Fibroblast of skin of abdomen (primary cell): ENCODE results near the gene VIPR2. TPM values are rescaled to one million over a fixed set of nuclear protein-coding genes. Genes with fewer than 3 reads are reported as not detected.
"Not testable (repeated sequence)": the region's sequence is repeated elsewhere in the genome, so short reads cannot be mapped to it uniquely, and the experiment has no call there.

Source experiments
- DNase-seq: peaks from one replicate; pipeline ENCODE4 v3.0.0-alpha.2; 2013
- polyA plus RNA-seq, 2 experiments: library from polyadenylated mRNA; unstranded; fragments of 120-200 nt; gene quantifications; one replicate each; pipeline ENCODE4 v1.2.1, GENCODE V29; 2013; ENCODE audit not compliant: insufficient read length in 2 of 2

VIPR2 gene, protein sequence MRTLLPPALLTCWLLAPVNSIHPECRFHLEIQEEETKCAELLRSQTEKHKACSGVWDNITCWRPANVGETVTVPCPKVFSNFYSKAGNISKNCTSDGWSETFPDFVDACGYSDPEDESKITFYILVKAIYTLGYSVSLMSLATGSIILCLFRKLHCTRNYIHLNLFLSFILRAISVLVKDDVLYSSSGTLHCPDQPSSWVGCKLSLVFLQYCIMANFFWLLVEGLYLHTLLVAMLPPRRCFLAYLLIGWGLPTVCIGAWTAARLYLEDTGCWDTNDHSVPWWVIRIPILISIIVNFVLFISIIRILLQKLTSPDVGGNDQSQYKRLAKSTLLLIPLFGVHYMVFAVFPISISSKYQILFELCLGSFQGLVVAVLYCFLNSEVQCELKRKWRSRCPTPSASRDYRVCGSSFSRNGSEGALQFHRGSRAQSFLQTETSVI
- polyA plus RNA-seq (2013, experiment 1 of 2; ENCODE audit: insufficient read length), result not detected
- polyA plus RNA-seq (2013, experiment 2 of 2; ENCODE audit: insufficient read length), result not detected

DNA sequence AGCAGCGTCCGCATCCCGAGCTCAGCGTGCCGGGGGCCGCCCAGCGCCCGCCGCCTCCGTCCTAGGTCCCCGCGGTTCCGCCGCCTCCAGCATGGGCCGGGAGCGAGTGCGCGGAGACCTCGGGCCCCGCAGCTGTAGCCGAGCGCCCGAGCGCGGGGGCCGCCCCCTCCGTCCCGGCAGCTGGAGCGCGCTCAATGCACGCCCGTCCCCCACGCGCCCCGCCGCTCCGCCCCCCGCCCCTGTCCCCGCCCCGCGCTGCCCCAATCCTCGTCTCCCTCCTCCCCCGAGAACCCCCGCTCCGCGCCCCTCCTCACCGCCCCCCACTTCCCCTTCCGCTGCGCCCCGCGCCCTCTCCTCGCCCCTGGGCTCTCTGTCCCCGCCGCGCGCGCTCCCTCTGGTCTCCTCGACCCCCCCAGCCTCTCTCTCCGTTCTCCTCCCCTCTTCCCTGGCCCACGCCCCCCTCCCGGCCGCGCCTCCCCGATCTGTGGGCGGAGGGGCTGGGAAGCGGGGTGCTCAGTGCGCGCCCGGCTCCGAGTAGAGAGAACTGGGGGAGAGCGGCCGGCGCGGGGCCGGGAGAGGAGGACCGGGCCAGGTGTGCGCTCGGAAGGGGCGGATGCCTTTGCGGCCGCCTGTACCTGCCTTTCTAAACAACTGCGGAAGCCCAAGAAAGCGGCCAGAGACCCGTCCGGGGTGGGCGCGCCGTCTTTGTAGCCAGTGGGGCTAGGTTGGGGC lies at the start of gene VIPR2:
Gene VIPR2, minus strand, starts transcription at position 110 of the 732 bp plus-strand sequence. Its CDS starts 96 bp downstream, at position 14.
- DNase-seq, result no peak

DNA sequence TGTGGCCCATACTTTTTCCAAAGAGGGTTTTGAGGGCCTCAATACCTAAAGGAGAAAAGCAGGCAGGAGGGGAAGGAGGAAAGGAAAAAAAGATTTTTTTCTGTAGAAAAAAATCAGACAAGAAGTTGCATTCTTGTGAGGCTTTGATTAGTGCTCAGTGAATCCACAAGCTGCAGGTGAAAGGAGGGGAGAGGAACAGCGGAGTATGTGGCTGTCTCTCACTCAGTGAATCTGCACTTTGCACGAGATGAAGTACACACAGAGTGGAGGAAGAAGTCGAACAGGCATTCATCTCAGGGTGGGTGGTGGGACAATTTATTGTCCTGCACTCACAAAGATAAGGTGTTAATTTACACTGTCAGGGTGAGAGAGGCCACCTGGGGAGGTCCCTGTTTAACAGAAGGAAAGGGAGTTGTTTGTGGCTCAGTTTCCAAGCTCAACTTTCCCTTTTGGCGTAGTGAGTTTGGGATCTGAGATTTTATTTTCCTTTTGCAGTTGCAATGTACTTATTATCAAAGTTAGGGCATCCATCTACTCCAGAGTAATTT lies 49.0 kb upstream of the VIPR2 start:
- no peak for DNase-seq

DNA sequence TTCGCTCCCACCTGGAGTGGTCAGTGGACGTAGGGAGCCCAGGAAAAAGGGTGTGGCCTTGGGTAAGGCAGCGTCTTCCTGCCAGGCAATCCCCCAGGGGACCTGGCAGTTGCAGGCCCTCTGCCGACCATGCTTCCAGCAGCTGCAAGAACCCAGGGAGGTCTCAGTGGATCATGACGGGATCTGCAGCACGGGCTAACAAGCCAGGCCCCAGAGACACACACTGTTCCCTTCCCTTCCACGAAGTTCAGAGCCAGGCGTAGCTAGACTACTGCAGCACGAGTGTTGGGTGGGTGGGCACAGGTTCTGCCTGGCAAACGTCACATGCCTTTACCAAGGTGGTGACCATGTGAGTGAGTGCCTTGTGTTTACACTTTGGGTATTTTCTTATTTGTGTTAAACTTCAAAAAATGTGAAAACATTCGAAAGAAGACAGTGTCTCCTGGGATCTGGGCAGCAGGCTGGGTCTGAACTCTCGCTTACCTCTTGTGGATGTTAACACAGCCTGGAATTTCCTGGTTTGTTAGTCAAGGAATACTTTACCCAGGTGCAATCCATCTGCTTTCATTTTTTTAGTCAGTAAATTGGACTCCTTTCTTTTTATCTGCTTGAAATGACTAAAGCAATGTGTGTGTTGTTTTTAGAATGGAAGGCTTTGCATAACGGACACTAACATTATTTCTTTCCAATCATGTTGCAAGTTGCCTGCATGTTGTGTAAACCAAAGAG lies 48.2 kb upstream of the VIPR2 start:
- DNase-seq, result no peak

DNA sequence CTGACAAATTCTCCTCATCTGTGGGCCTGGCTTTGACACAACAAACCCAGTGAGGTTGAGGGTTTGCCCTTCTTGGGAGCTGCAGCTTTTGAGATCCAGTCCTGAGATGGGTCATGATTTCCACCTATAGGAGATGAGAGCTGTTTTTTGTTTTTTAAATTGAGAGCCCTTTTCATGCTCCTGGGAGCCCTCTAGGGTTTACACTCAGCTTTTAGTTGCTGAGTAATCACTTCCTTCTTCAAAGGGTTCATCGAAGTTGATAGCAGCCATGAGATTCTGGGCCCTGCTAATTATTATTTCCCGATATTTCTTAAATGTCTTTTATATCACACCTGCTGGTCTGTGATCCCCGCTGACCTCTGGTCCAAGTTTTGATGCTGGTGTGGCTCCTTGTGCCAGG lies 47.3 kb upstream of the VIPR2 start:
- no peak for DNase-seq

DNA sequence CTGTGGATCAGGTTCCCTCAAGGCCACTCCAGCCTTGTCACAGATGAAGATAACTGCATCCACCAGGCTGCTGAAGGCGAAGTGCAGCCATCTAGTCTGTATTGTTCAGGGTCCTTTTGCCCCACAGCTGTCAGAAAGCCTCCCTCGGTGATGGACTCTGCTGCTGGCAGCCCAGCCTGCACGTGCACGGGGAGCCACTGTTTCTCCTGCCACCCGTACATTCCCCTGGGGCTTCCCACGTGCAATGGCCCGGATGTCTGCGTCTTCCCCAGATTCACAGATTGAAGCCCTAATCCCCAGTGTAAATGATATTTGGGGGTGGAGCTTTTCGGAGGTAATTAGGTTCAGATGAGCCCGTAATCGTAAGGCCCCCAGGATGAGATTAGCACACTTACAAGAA lies 46.6 kb upstream of the VIPR2 start:
- DNase-seq, result no peak

DNA sequence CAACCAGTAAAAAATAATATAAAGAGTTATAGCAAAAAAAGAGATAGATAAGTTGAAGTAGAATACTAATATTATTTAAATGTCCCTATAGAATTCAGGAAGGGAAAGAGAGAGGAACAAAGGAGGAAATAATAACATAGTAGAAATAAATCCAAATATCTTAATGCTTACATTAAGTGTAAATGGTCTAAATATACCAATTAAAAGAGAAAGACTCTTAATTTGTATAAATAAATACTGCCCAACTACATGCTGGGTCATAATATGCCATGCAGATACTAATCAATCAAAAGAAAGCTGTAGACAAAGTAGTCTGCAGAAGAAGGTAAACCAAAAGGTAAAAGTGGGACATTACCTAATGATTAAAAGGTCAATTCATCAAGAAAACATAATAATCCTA lies 43.3 kb upstream of the VIPR2 start:
- DNase-seq, result no peak

DNA sequence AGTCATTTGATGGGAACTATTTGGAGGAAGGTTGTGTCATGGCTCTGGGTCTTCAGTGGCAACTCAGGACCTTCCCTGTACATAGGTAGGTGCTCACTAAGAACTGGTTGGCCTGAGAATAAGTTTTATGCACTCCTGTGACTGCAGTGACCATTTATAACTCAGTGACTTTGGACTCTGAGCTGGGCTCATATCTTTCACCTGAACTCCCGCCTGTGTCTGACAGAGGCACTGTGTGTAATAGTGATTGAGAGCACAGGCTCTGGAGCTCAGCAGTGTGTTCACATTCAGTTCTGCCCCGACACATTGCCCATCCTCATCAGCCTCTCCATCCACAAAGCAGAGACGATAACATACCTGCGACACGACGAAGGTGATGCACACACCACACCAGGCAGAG lies 34.6 kb upstream of the VIPR2 start:
- DNase-seq, result no peak

DNA sequence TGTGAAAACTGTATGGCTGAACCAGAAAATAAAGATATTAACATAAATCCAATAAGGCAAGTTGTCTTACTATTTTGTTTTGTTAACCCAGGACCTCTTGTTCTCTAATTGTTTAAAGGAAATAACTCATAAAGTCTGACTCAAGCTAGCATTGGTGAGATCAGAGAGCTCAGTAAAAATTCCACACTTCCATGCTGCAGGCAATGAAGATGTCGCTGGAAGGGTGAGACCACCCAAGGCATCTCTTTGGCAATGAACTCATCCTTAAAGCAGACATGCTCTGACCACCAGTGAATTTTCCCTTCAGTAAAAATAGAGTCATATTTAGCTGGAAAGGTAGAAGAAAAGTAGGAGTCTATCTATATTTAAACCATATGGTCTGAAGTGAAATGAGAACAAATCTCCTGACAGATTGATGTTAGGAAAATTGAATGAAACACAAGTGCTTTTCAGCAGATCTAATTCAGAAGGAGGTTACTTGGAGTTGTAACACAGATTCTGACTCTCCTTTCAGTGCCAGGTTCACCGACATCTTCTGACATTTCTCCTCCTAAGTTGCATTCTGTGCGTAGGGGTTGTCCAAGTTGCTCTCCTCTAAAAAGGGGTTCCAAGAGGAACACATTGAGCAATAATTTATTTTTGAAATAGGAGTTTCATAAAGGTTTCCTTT lies 32.8 kb upstream of the VIPR2 start:
- no peak for DNase-seq

DNA sequence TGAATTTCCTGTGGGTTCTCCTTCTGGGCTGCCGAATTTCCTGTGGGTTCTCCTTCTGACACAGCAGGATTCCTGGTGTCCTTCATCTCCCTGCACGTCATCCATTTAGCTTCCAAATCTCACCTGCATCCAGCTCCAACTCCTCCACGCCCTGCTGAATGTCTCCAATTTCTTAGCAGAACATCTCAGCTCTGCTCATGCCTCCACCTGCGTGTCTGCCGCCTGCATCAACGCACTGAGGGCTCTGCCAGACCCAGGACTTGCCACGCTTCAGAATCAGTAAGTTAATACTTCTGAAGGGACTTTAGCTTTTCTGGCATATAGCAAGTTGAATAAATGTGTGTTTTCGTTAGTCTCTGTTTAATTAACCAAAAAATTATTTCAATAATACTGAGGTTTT lies 31.1 kb upstream of the VIPR2 start:
- DNase-seq, result no peak

DNA sequence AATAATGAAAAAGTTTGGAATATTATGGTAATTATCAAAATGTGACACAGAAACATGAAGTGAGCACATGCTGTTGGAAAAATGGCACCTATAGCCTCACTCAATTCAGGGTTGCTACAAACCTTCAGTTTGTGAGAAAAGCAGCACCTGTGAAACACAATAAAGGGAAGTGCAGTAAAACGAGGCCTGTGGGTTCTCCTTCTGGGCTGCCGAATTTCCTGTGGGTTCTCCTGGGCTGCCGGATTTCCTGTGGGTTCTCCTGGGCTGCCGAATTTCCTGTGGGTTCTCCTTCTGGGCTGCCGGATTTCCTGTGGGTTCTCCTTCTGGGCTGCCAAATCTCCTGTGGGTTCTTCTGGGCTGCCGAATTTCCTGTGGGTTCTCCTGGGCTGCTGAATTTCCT lies 30.4 kb upstream of the VIPR2 start:
- not testable (repeated sequence) for DNase-seq

DNA sequence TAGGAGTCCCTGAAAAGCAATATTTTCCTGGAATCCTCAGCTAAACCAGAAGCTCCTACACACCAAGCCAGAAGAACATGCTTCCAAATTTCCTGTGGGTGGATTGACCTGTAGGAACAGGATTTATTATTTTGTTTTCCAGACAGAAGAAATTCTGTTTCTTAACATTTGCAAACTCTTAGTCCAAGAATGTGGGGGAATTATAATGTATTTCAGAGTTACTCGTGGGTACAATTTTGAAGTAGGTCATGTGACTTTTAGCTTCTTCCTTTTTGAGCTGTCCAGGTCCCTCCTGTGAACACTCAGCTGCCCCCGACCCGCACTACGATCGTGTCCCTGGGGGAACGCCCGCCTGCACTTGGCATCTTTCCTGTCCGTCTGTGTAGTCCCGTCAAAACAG lies 27.7 kb upstream of the VIPR2 start:
- no peak for DNase-seq

DNA sequence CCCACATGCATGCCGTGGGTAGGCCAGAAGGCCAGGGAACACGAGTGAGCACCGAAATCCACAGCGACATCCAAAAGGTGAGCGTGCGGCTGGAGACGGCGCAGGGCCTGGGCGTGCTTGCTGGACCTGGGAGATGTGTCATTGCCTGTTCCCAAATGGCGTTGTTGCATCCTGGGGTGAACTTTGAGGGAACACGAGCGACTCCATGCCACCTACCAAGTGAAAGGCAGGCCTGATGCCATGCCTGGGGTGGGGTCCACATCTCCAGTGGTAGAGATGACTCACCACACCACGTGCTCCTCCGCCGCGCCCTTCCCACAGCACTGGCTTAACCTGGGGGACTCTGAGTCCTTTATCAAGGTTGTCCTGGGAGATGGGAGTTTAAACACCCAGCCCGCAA lies 24.7 kb upstream of the VIPR2 start:
- no peak for DNase-seq

DNA sequence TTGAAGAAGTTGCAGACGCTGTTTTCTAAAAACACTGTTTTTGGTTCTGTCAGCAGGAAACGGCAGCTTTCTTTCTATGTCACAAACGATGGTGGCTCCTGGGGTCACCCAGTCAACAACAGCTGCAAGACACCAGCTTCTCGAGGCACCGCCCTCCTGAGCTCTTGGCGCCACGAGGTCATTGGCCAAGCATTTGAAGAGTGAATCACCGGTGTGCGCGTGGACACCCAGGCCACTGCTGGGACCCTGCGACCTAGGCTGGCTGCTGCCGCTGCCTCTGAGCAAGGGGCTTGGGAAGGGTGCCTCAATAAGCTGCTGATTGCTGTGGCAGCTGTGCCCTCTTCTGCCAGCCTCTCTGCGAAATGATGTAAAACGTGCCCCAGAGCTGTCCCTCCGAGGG lies 22.5 kb upstream of the VIPR2 start:
- no peak for DNase-seq

DNA sequence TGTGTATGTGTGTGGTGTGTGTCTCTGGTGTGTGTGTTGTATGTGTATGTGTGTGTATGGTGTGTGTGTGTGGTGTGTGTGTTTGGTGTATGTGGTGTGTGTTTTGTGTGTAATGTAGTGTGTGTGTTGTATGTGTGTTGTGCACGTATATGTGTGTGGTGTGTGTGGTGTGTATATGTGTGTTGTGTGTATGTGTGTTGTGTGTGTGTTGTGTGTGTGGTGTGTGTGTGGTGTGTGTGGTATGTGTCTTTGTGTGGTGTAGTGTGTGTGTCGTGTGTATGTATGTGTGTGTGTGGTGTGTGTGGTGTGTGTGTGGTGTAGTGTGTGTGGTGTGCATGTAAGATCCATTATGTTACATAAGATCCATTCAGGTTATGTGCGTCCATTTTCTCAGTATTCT lies 21.9 kb upstream of the VIPR2 start:
- DNase-seq, result no peak

DNA sequence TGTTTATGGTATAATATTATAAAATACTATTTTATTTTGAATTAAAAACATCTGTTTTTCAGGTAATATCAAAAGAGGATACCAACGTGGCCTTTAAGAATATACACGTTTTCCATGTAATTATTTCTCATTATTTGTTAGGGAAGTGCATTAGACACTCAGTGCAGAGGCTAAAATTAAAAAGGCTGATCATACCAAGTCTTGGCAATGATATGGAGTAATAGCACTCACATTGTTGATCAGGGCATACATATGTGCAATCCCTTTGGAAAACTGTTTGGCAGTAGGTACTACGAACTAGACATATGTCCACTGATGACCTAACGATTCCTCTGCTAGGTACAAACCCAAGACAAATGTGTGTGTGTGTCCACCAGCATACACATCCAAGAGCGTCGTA lies 20.7 kb upstream of the VIPR2 start:
- DNase-seq, result no peak

DNA sequence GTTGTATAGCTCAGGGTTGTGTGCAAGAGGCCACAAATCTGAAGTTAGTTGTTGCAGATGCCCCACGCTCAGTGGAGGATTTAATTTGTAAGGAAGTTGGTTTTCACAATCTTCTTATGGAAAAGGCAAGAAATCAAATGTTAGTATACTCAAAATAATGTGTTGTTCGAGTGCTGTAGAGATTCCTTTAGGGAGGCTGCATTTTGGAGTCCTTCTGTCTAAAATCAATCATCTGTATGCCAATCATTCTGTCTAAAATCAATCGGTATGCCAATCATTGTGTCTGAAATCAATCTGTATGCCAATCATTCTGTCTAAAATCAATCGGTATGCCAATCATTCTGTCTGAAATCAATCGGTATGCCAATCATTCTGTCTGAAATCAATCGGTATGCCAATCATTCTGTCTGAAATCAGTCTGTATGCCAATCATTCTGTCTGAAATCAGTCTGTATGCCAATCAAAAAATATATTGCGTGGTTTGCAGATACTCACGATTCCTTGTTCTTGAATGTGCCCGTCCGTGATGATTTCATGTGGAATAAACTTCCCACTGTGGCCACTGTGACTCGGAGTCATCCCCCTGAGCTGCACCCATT lies 19.1 kb upstream of the VIPR2 start:
- not testable (repeated sequence) for DNase-seq

DNA sequence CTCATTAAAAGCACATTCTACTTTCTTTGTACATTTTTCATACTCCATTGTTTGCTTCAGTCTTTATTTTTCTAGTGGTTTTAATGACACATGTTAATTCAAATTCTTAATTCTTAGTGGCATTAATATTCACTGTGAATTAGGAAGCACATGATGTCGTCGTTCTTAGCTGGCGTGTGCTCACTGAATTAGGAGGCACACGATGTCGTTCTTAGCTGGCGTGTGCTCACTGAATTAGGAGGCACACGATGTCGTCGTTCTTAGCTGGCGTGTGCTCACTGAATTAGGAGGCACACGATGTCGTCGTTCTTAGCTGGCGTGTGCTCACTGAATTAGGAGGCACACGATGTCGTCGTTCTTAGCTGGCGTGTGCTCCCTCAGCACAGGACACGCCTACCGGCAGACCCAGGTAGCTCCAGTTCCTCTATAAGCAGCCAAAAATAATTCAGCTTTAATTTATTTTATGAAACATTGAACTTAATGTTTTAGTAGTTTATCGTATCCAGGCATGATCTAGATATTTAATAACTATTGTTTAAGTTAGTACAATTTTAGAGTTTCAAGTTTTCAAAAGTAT lies 17.5 kb upstream of the VIPR2 start:
- not testable (repeated sequence) for DNase-seq

DNA sequence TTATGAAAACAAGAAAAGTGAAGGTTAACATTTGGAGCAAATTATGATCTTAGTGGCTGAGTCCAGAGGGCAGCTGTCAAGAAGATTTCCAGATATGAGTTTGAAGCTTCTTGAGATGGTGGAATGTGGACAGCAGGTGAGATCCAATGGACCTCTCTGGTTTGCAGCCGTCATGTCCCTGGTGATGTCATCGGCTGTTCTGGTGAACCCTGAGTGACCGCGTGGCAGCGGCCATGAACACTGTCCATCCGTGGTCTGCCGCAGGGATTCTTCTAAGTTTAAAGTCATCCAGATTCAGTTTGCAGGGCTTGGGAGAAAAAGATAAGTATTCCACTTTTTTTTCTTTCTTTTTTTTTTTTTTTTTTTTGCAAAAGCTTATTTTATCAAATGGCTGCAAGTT lies 15.8 kb upstream of the VIPR2 start:
- no peak for DNase-seq

DNA sequence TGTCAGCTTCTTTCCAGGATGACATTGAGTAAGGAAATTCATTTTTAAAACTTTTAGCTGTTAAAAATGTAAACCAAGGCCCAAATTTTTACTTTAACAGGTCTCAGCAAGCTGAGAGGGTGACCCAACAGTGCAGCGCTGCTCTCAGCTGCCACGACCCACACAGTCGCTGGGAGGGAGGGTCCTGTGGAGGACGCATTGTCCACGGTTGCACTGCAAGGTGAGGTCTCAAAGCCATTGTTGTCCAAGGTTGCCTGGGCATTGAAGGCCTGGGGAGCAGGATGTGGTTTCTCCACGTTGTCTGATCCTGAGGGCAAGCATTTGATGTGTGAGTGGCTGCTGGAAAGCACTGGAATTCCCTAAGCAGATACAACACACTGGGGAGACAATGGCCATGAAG lies 15.1 kb upstream of the VIPR2 start:
- no peak for DNase-seq

DNA sequence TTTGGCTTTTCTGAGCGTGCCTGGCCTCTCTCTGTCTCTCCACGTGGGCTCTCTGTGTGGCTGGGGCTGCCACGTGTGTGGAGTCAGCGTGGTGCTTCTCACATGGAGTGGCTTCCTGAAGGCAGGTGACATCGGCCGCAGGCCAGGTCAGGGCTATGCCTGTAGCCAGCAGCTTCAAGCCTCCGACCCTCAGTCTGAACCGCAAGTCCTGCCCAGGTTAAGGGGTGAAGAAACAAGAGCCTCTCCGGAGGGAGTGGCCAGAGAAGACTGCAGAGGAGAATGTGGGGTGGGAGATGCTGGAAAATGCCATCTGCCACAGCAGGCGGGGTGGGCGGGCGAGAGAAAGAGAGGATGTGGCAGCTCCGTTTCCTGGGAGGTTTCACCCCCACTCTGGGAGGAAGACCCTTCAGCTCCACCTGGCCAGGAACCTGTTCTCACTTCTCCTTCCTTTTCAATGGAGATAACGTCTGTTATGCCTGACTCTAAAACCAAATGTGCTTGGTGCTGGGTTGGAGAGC lies 14.3 kb upstream of the VIPR2 start:
- DNase-seq, result no peak
